SK-N-SH (cell line): Measurements from ENCODE around the gene NPFF. TPM values are rescaled to one million over a fixed set of nuclear protein-coding genes. Genes with fewer than 3 reads are reported as not detected.

ENCODE experiments used
- CTCF ChIA-PET: fragments of 300-600, 350-600 bp; formaldehyde crosslinking; extraction: SDS; loops from one replicate; lab custom pipeline; 2021; lab: Yijun Ruan, JAX
- POLR2A ChIA-PET: fragments of 350-600 bp; sonication (Branson Sonifier 250); formaldehyde crosslinking; extraction: SDS; loops from one replicate; lab custom pipeline; 2020; ENCODE audit warnings: antibody characterized with exemption, inconsistent platforms; lab: Yijun Ruan, JAX
- DNase-seq: peaks from one replicate; pipeline ENCODE4 v3.0.0; 2012
- H2AFZ ChIP-seq: fragments of 200-600 bp; sonication (generic); 2 replicates; pipeline ENCODE4 v1.8.1; 2016; ENCODE audit warnings: antibody characterized with exemption, mild to moderate bottlenecking, low read depth
- H3F3A ChIP-seq: fragments of 200-600 bp; sonication (generic); replicated peaks from 2 replicates; pipeline ENCODE3; 2016; ENCODE audit warnings: antibody characterized with exemption, mild to moderate bottlenecking; ENCODE audit not compliant: insufficient read depth
- H3K27ac ChIP-seq, 2 experiments: fragments of 200-500 bp in 1 of 2; fragments of 200-600 bp in 1 of 2; sonication (Bioruptor generic) in 1 of 2; sonication (generic), shearing (Covaris generic) in 1 of 2; 2 replicates each; pipeline versions ENCODE4 v1.5.1 to v1.6.1; 2014 to 2016; ENCODE audit warnings: low read depth in 2 of 2, inconsistent platforms in 1 of 2, low read length in 1 of 2, mild to moderate bottlenecking in 1 of 2, mixed read lengths in 1 of 2
- H3K27me3 ChIP-seq: fragments of 200-600 bp; sonication (generic), shearing (Covaris generic); 2 replicates; pipeline ENCODE4 v1.6.1; 2016; ENCODE audit warnings: mixed run types; ENCODE audit not compliant: insufficient read depth
- H3K36me3 ChIP-seq, 2 experiments: fragments of 200-500 bp in 1 of 2; fragments of 200-600 bp in 1 of 2; sonication (Bioruptor generic) in 1 of 2; sonication (generic) in 1 of 2; replicated peaks in 1 of 2; 2 replicates each; pipeline versions ENCODE3 to v1.5.1; 2014 to 2016; ENCODE audit warnings: low read length in 1 of 2, mild to moderate bottlenecking in 1 of 2; ENCODE audit not compliant: insufficient read depth in 2 of 2, control insufficient read depth in 1 of 2
- H3K4me1 ChIP-seq, 2 experiments: fragments of 200-500 bp in 1 of 2; fragments of 200-600 bp in 1 of 2; sonication (Bioruptor generic) in 1 of 2; sonication (generic), shearing (Covaris generic) in 1 of 2; 2 replicates each; pipeline versions ENCODE4 v1.5.1 to v1.6.1; 2014 to 2016; ENCODE audit warnings: low read depth in 1 of 2, low read length in 1 of 2, mixed run types in 1 of 2; ENCODE audit not compliant: insufficient read depth in 2 of 2, control insufficient read depth in 1 of 2
- H3K4me2 ChIP-seq: fragments of 200-600 bp; sonication (generic), shearing (Covaris generic); 2 replicates; pipeline ENCODE4 v1.6.1; 2017; ENCODE audit warnings: mixed run types
- H3K4me3 ChIP-seq, 2 experiments: fragments of 200-500 bp in 1 of 2; fragments of 200-600 bp in 1 of 2; sonication (Bioruptor generic) in 1 of 2; sonication (generic), shearing (Covaris generic) in 1 of 2; 2 replicates each; pipeline versions ENCODE4 v1.5.1 to v1.8.1; 2014 to 2016; ENCODE audit warnings: low read depth in 2 of 2, inconsistent platforms in 1 of 2, low read length in 1 of 2, mild to moderate bottlenecking in 1 of 2, mixed read lengths in 1 of 2, moderate library complexity in 1 of 2
- H3K79me2 ChIP-seq: fragments of 200-600 bp; sonication (generic); 2 replicates; pipeline ENCODE4 v1.8.1; 2017; ENCODE audit warnings: mild to moderate bottlenecking; ENCODE audit not compliant: insufficient read depth
- H3K9ac ChIP-seq: fragments of 200-600 bp; sonication (generic); 2 replicates; pipeline ENCODE4 v1.6.1; 2017; ENCODE audit warnings: mixed run types
- H3K9me2 ChIP-seq: fragments of 200-600 bp; sonication (generic); 2 replicates; pipeline ENCODE4 v1.6.1; 2017; ENCODE audit warnings: mixed run types
- H3K9me3 ChIP-seq: fragments of 200-600 bp; sonication (generic); 2 replicates; pipeline ENCODE4 v1.6.1; 2017; ENCODE audit warnings: mixed run types, mild to moderate bottlenecking, moderate library complexity
- H4K20me1 ChIP-seq: fragments of 200-600 bp; sonication (generic); 2 replicates; pipeline ENCODE4 v1.6.1; 2017; ENCODE audit warnings: mild to moderate bottlenecking, mixed run types; ENCODE audit not compliant: insufficient read depth
- NFIC ChIP-seq: IDR thresholded peaks from 2 replicates; pipeline ENCODE4 v1.4.0; 2012; ENCODE audit warnings: borderline replicate concordance
- POLR2AphosphoS5 ChIP-seq: IDR thresholded peaks from 2 replicates; pipeline ENCODE4 v1.6.1; 2012; ENCODE audit warnings: low read depth, low read length
- REST ChIP-seq: IDR thresholded peaks from 2 replicates; pipeline ENCODE4 v1.6.1; 2012; ENCODE audit warnings: mild to moderate bottlenecking, low read depth, low read length, moderate library complexity
- WGBS: methylation state at CpG from one replicate; pipeline ENCODE4 v1.1.6; 2017; ENCODE audit warnings: low lambda C conversion rate; 5-methylcytosine and 5-hydroxymethylcytosine counted together
- polyA plus RNA-seq, 3 experiments: library from polyadenylated mRNA; depleted of rRNA; stranded (reverse); fragments of >200 nt; gene quantifications; 2 replicates each; pipeline ENCODE4 v1.2.3, GENCODE V29; 2012

NPFF gene
- polyA plus RNA-seq, 1 of the 3 experiments (the other 2 are of a cell fraction) = 0.13 TPM

GRCh38 chr12:53465679-53466078 is 41.6 kb downstream of the NPFF start:
- Histone ChIP-seq H3K9me3 (no peaks in the 10 kb centered on the region), H3K36me3 (peaks cover 95 to 97% of the 10 kb centered on the region in 2 experiments), H2AFZ (no peak overlapping the region), H3F3A (peaks cover 60% of the 10 kb centered on the region), H3K79me2 (peaks cover 96% of the 10 kb centered on the region), H3K9me2 (no peaks in the 10 kb centered on the region), H3K4me1 (peaks cover 0 to 4% of the 10 kb centered on the region in 2 experiments; a peak in 1 of 4 replicates), H3K27me3 (no peaks in the 10 kb centered on the region), H3K9ac (no peak overlapping the region), H3K4me2 (no peak overlapping the region), H3K4me3 (no peak overlapping the region), H4K20me1 (peaks cover 86% of the 10 kb centered on the region), H3K27ac (no peak overlapping the region; a peak in 1 of 4 replicates)
- ChIA-PET CTCF (interaction anchor here (1.0 to 3.0 kb wide), 4 partner anchors 11 to 14 kb away, joined by 3 to 16 read pairs (median 4); partner anchors contain the start of gene PCBP2), POLR2A (interaction anchor here (0.8 to 1.3 kb wide), 2 partner anchors 7 to 9 kb away, joined by 3 to 4 read pairs; no protein-coding TSS in a partner anchor)
- DNase-seq = no peak
- TF ChIP-seq POLR2AphosphoS5 (0 out of 2 replicates have a peak, but pooled peaks have one; percentile 14), NFIC (no peak)
- WGBS = 63% methylated on average over 2 of the region's 2 CpGs

GRCh38 chr12:53464685-53465418 is 42.4 kb downstream of the NPFF start:
- no peak overlapping the region for H2AFZ ChIP-seq
- no peaks in the 10 kb centered on the region for H3K9me3 ChIP-seq
- 94% methylated on average over 8 of the region's 11 CpGs for WGBS
- peaks cover 88% of the 10 kb centered on the region for H4K20me1 ChIP-seq
- DNase-seq = no peak
- H3F3A ChIP-seq = peaks cover 55% of the 10 kb centered on the region
- no peak overlapping the region for H3K27ac ChIP-seq
- H3K4me2 ChIP-seq = no peak overlapping the region
- TF ChIP-seq POLR2AphosphoS5 (0 out of 2 replicates have a peak, but pooled peaks have one; percentile 11), REST (no peak)
- TF ChIP-seq, all 33 proteins: peak for 1
- Histone ChIP-seq H3K9me2 (no peaks in the 10 kb centered on the region), H3K36me3 (peaks cover 96 to 98% of the 10 kb centered on the region in 2 experiments), H3K4me1 (peaks cover 4% of the 10 kb centered on the region in 2 experiments; a peak in 2 of 4 replicates), H3K27me3 (no peaks in the 10 kb centered on the region), H3K4me3 (no peak overlapping the region), H3K9ac (no peak overlapping the region), H3K79me2 (peaks cover 96% of the 10 kb centered on the region)
- ChIA-PET CTCF (interaction anchor here (0.8 to 1.6 kb wide), 3 partner anchors 10 to 27 kb away, joined by 3 to 7 read pairs (median 6); no protein-coding TSS in a partner anchor), POLR2A (interaction anchor here (0.6 to 1.3 kb wide), 6 partner anchors 8 to 143 kb away, joined by 3 to 6 read pairs (median 4); partner anchors contain the start of gene AAAS)
